NT2/D1 (cell line): ENCODE measurements around the gene SLIT1.

Source experiments
- SUZ12 ChIP-seq: IDR thresholded peaks from 2 replicates; pipeline ENCODE4 v1.6.1; 2011; ENCODE audit not compliant: insufficient read length, insufficient read depth; ENCODE audit errors: extremely low read depth
- YY1 ChIP-seq: IDR thresholded peaks from 2 replicates; pipeline ENCODE4 v1.6.1; 2011; ENCODE audit not compliant: insufficient read length, insufficient read depth
- ZNF274 ChIP-seq: IDR thresholded peaks from 2 replicates; pipeline ENCODE4 v1.6.1; 2011; ENCODE audit warnings: mild to moderate bottlenecking, low read depth, low read length

GRCh38 chr10:97207131-97207530 is 21.4 kb upstream of the SLIT1 start:
- TF ChIP-seq YY1 (no peak), ZNF274 (no peak), SUZ12 (no peak)
